ENCODE results near the gene THSD4.

DNA sequence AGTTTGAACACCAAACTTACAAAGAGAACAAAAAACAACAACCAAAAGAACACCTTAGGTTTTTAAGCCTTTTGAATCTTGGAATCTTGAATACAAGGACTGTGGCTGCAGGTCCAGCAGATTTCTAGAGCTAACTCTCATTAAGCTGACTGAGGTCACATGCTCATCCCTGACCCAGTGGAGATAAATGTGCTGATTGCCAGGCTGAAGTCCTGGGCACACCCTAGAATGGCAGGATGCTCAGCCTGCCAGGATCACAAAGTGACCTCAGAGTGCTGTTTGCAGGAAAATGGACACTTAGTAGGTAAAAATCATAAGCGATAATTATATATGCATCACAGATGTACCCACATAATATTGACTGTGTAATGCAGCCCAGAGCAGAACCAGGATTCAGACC, 449.7 kb downstream of the THSD4 start:
- TF ChIP-seq, protein P1, sequence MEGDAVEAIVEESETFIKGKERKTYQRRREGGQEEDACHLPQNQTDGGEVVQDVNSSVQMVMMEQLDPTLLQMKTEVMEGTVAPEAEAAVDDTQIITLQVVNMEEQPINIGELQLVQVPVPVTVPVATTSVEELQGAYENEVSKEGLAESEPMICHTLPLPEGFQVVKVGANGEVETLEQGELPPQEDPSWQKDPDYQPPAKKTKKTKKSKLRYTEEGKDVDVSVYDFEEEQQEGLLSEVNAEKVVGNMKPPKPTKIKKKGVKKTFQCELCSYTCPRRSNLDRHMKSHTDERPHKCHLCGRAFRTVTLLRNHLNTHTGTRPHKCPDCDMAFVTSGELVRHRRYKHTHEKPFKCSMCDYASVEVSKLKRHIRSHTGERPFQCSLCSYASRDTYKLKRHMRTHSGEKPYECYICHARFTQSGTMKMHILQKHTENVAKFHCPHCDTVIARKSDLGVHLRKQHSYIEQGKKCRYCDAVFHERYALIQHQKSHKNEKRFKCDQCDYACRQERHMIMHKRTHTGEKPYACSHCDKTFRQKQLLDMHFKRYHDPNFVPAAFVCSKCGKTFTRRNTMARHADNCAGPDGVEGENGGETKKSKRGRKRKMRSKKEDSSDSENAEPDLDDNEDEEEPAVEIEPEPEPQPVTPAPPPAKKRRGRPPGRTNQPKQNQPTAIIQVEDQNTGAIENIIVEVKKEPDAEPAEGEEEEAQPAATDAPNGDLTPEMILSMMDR (conservative IDR thresholded peaks at IDR 0.05; ENCODE audit: low read depth, low read length), result no peak
- TF ChIP-seq EZH2 (IDR thresholded peaks at IDR 0.05; ENCODE audit: low read length, unreplicated experiment), result no peak
